ENCODE data around the gene MRTO4.
"Not testable (repeated sequence)": the region's sequence is repeated elsewhere in the genome, so short reads cannot be mapped to it uniquely, and the experiment has no call there.

MRTO4 gene

DNA sequence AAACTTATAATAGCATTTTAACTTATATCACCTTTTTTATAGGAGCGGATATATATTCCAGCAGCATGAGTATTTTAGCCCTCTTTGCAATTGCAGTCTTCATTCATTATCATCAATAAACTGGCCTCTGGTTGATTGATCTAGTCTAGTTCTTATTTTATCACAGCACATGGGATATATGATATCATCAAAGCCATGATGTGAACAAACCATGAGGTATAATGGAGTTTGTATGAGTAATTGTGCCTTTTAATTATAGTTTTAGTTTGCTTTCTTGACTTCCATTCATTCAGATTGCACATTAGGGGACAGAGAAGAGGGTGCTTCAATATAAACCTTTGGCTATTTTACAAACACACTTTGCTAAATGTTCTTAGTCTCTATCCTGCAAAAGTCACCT lies 38.0 kb upstream of the MRTO4 start:
- no peak overlapping the region for H3K4me3 ChIP-seq (ENCODE audit: control insufficient read depth, low read depth, low read length)
- TF ChIP-seq CTCF (IDR thresholded peaks at IDR 0.05; ENCODE audit: control insufficient read depth, insufficient read depth, low read depth, low read length, missing control alignments) = no peak
- no peak for DNase-seq (ENCODE audit: low read depth)

- DNase-seq (ENCODE audit: low read depth); H3K4me3 ChIP-seq (ENCODE audit: control insufficient read depth, low read depth, low read length): not testable (repeated sequence)
Observed at GRCh38 chr1:19216585-19216984, 35.0 kb upstream of the MRTO4 start.

- DNase-seq (ENCODE audit: low read depth) = no peak
- TF ChIP-seq CTCF (IDR thresholded peaks at IDR 0.05; ENCODE audit: control insufficient read depth, insufficient read depth, low read depth, low read length, missing control alignments) = no peak
Observed at GRCh38 chr1:19219451-19219850, 32.2 kb upstream of the MRTO4 start.

DNA sequence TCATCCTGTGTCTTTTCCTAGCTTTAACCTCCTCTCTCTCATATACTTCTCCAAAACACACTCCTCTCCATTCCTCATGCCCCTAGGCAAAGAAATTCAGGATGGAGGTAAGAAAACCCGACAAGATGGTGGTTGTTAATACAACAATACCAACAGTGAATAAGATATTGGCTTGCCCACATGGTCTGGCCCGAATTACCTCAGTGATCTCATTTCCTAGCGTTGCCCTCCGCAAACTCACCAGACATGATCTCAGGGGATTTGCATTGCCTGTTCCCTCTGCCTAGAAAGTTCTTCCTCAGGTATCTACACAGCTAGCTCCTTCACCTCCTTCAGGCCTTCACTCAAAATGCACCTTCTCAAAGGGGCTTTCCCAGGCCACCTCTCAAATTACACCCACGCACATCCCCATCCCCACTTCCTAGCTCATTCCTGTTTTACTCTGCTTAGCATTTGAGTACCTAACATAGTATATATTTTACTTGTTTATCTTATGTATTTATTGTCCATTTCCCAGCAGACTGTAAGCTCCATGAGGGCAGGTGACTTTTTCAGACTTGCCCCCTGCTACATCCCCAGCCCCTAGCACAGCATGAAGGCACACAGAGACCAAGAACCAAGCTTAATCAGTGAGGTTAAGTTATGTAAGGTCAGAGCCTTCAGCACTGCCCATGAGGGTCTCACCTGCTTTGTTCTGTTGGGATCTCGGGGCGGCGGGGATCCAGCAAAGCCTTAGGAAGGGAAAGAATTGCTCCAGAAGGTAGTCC lies 31.3 kb upstream of the MRTO4 start:
- no peak for DNase-seq (ENCODE audit: low read depth)

More at GRCh38 chr1:19219451-19219850, 32.2 kb upstream of the MRTO4 start:
- no peak overlapping the region for H3K4me3 ChIP-seq (ENCODE audit: control insufficient read depth, low read depth, low read length)

DNA sequence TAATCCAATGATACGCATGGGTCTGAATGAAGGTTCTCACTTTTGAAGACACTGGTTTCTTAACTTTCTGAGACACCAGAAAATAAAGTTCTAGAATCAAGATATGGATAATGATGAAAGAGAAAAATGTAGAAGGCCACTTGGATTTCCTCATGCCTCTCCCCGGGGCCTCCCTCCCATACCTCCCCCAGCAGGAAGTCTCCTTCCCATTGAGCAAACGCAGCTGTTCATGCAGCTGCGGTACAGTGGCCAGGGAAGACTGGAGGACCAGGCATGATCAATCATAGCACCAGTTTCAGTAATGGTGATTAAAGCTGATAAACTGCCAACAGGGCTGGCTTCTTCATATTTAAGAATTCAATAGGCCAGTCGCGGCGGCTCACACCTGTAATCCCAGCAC lies 30.6 kb upstream of the MRTO4 start:
- no peak for DNase-seq (ENCODE audit: low read depth)
- TF ChIP-seq CTCF (IDR thresholded peaks at IDR 0.05; ENCODE audit: control insufficient read depth, insufficient read depth, low read depth, low read length, missing control alignments) = no peak
- no peak overlapping the region for H3K4me3 ChIP-seq (ENCODE audit: control insufficient read depth, low read depth, low read length)

More for the DNA sequence above, 31.3 kb upstream of the MRTO4 start:
- H3K4me3 ChIP-seq (ENCODE audit: control insufficient read depth, low read depth, low read length) = no peak overlapping the region
- TF ChIP-seq CTCF (IDR thresholded peaks at IDR 0.05; ENCODE audit: control insufficient read depth, insufficient read depth, low read depth, low read length, missing control alignments) = no peak

GRCh38 chr1:19222573-19222972 lies 29.0 kb upstream of the MRTO4 start:
- no peak overlapping the region for H3K4me3 ChIP-seq (ENCODE audit: control insufficient read depth, low read depth, low read length)
- no peak for DNase-seq (ENCODE audit: low read depth)
- no peak for TF ChIP-seq CTCF (IDR thresholded peaks at IDR 0.05; ENCODE audit: control insufficient read depth, insufficient read depth, low read depth, low read length, missing control alignments)

GRCh38 chr1:19222979-19223824 lies 28.4 kb upstream of the MRTO4 start:
- no peak for TF ChIP-seq CTCF (IDR thresholded peaks at IDR 0.05; ENCODE audit: control insufficient read depth, insufficient read depth, low read depth, low read length, missing control alignments)
- DNase-seq (ENCODE audit: low read depth) = no peak
- no peak overlapping the region for H3K4me3 ChIP-seq (ENCODE audit: control insufficient read depth, low read depth, low read length)
